Right ventricle myocardium inferior (tissue), 1 donor: ENCODE results near the gene RFX4. TPM values are rescaled to one million over a fixed set of nuclear protein-coding genes. Genes with fewer than 3 reads are reported as not detected.
"Not testable (repeated sequence)": the region's sequence is repeated elsewhere in the genome, so short reads cannot be mapped to it uniquely, and the experiment has no call there.

Source experiments
- ATAC-seq: fragments of 200-7000 bp; cut with Tn5 transposase; one replicate; pipeline ENCODE4 v1.9.1; 2020; ENCODE audit warnings: mild to moderate bottlenecking, moderate library complexity
- DNase-seq: peaks from one replicate; pipeline ENCODE4 v3.0.0; 2021; ENCODE audit errors: missing footprints
- intact Hi-C: fragments of 100-400 bp; cut with DNase I; formaldehyde crosslinking; loops from one replicate; pipeline ENCODE4 v1.11.0; 2022
- total RNA-seq: library from RNA; stranded (reverse); fragmentation: NEBNext Ultra II Directional; extraction: Animal tissue kit (Norgen Biotek cat#: 25700); gene quantifications from one replicate; pipeline ENCODE4 v1.2.1, GENCODE V29; 2021
- donor health status: DM: no; HTN: yes; CAD: no; lungs with severe emphysema.

RFX4 gene
- total RNA-seq, 1 donor from 2014 or later, result not detected

DNA sequence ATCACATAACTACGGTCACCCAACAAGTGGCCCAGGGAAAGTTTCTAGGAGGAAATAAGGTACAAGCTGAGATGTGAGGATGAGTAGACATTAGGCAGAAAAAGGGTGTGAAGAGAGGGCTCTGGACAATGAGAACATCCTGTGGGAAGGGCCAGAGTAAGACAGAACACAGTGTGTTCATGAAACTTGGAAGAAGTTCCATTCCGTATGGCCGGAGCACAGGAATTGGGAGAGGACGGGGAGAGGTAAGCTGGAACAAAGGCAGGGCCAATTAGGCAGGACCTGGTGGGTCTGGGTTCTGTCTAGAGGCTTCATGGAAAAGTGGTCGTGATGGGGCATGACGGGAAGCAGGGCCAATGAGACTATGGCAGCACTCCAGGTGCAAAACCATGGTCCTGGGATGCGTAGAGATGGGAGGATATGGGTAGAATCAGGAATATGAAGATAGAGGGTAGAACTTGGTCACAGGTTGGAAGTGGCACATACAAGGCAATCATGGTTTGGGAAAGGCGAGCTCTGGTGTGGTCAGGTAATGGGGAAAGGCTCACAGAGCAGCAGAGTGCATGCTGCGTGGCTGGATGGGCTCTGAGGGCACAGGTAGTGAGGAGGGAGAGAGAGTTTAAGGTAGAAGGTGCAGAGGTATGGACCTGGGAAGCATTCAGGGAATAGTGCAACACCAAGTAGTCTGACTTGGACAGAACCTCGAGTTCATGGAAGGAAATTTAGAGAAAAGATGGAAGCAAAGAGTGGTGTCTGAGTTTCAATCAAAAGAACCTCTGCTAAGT is 93.0 kb downstream of the RFX4 start:
- intact Hi-C loops, result loop anchor here (10.0 kb wide), 1 partner anchor 239 kb away; no protein-coding TSS in a partner anchor
- no peak for DNase-seq
- no peak for ATAC-seq

DNA sequence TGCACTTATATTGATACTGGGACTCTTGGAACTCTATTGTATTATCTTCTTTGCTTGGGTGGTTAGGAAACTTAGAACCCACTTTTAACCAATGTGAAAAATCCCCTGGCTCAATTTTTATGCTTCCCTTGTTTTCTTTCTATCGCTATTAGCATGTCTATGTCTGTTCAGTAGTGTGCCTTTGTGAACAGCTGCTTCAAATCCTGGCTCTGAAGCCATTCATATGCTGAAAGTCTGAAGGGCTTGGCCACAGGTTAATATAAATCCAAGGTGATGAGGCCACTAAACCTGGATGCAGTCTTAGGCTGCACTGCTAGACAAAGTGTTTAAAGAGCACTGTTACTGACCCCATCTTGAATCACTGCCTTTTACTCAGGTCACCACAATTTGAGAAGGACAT is 96.8 kb downstream of the RFX4 start:
- intact Hi-C loops, result loop anchor here (10.0 kb wide), 1 partner anchor 235 kb away; no protein-coding TSS in a partner anchor
- DNase-seq (no peak), ATAC-seq (no peak)

DNA sequence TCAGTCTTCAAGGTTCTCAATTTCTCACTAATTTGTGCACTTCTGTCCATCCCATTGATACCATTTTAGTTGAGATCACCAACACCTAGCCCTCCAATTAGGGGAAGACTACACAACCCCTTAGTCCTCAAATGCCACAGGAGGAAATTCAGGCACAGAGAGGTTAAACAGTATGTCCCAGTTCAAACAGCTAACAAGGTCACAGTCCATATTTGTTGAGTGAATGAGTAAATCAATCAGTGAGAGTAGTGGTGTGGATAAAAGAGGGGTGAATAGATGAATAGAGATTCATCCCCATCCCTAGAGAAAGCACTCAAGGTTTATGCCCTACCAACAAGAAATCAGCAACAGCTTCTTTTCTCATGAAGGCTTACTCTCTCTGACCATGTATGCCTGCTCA is 97.5 kb downstream of the RFX4 start:
- intact Hi-C loops, result loop anchor here (10.0 kb wide), 1 partner anchor 165 kb away; no protein-coding TSS in a partner anchor
- no peak for ATAC-seq
- no peak for DNase-seq

DNA sequence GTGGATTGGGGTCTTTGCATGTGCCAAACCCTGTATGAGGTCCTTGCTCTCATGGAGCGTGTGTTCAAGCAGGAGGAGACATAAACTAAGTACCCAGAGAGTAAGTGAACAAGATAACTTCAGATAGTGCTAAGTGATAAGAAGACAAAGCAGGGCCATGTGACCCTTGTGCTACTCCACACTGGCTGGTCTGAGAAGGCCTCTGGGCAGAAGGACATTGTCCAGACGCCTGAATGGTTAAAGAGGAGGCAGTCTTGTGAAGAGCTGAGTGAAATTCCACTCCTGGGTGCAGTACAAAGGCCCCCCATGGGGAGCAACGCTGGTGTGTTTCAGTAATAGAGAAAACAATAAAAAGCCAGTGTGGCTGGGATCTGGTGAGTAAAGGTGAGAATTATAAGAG is 98.4 kb downstream of the RFX4 start:
- DNase-seq (no peak), ATAC-seq (no peak)
- intact Hi-C loops, result loop anchor here (10.0 kb wide), 1 partner anchor 164 kb away; no protein-coding TSS in a partner anchor

DNA sequence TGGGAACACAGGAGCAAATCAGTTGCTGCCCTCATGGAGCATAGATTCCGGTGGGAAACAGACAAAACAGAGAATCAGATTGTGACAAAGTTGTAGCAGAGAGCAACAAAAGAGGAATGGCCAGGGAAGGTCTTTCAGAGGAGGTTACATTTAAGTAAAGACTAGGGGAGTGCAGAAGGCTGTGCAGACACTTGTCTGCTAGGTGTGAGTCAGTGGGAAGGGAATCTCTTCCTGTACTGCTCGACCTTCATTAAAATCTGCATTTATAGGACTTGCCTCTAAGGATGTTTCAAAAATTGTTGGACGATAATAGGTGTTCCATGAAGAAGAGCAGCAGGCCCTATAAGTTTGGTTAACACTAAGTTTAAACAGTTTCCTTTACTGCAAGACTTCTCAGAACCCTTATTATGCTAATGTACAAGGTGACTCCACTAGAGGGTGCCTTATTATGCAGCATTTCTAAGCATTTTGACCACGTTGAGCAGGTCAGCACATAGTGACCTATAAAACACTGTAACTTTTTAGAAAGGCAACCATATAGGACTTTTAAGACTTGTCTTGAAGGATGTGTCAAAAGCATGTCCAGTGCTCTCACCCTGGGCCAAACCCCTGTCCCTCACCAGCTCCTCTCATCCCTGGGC is 99.9 kb downstream of the RFX4 start:
- ATAC-seq (peak; percentile 37), DNase-seq (no peak)
- intact Hi-C loops, result loop anchor here (10.0 kb wide), 1 partner anchor 162 kb away; no protein-coding TSS in a partner anchor

DNA sequence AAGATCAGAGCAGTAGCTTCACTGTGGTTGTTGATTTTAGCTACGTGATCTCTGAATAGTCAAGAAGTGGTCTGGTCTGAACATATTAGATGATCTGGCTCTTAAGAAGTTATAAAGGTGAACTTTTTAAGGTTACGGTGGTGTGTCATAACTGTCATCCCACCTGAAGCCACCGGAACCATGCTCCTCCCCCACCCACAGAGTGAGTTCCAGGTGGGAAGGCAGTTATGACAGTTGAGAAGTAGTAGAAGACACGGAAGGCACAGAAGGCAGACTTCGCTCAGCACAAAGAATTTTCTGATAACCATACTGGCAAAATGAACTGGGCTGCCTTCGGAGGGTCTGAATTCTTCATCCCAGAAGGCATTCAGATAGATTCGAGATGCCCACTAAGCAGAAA is 101.7 kb downstream of the RFX4 start:
- intact Hi-C loops, result loop anchor here (10.0 kb wide), 1 partner anchor 160 kb away; no protein-coding TSS in a partner anchor
- DNase-seq, result no peak

DNA sequence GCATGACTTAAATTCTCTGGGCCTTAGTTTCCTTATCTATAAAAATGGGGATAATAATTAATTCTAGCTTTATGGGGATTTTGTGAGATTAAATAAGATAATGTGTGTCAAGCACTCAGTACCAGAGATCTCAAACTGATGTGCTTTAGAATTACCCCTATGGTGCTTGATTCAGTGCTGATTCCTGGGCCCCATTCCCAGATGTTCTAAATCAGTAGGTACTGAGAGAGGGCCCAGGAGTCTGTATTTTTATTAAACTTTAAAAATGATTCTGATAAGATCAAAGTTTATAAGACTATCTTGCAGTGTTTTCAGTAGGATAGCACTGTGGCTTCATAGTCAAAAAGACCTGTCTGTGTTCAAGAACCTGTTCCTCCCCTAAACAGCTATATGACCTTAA is 102.6 kb downstream of the RFX4 start:
- no peak for ATAC-seq
- intact Hi-C loops, result loop anchor here (10.0 kb wide), 1 partner anchor 159 kb away; no protein-coding TSS in a partner anchor
- DNase-seq, result no peak

More for the DNA sequence above, 101.7 kb downstream of the RFX4 start:
- no peak for ATAC-seq

DNA sequence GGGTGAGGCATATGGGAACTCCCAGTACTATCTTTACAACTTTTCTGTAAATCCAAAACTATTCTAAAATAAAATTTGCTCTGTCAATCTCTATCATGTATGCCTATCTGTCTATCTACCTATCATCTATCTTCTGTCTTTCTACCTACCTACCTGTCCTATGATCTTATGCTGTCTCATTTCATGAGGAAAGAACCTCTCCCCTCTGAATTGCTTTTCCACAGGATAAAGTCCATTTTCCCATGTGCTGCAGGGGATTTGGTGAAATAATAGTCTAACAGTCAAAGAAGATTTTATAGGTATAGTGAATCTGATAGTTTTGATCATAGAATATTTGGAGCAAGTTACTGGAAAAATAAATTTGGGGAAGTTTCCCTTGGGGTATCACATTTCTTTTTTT is 104.9 kb downstream of the RFX4 start:
- no peak for DNase-seq
- no peak for ATAC-seq
- intact Hi-C loops, result loop anchor here (10.0 kb wide), 1 partner anchor 157 kb away; no protein-coding TSS in a partner anchor

DNA sequence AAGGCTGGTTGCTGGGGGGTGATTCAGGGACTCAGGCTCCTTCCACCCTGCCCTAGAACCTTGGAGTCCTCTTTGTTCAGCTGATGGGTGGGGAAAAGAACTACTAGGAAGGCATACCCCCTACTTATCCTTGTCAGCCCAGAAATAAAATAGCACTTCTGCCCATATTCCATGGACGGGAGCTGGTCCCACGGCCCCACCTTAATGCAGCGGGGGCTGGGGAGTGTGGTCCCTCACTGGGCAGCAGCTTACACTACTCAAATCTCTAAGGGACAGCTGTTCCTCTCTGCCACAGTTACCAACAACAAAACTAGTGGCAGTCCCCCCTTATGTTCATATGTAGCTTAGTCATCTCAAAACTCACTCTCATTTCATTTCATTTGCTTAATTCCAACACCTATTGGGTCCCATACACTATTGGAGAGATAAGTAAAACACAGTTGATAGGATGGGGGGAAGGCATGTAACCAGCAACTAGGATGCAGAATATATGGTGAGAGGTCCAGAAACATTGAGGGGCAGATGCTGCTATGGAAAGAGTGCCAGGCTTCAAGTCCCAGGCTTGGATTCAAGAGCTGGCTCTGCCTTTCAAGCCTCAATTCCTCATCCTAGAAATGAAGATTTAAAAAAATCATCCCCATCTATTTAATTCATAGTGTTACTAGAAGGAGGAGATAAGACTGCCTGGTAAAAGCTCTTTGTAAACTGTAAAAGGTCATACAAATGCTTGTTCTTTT is 107.9 kb downstream of the RFX4 start:
- ATAC-seq (no peak), DNase-seq (no peak)
- intact Hi-C loops, result no loop called here

DNA sequence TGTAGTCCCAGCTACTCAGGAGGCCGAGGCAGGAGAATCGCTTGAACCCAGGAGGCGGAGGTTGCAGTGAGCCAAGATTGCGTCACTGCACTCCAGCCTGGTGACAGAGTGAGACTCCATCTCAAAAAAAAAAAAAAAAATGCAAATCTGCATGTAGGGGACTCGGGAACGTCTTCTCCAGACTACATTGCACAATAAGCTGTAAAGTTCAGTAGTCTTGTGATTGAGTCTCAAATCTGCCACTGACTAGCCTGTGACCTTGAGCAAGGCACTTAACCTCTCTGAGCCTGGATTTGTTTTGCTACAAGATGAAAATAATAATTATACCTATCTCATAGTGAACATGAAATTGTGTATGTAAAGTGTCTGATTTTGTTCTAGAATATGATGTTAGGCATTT is 109.2 kb downstream of the RFX4 start:
- intact Hi-C loops, ATAC-seq, DNase-seq: not testable (repeated sequence)

DNA sequence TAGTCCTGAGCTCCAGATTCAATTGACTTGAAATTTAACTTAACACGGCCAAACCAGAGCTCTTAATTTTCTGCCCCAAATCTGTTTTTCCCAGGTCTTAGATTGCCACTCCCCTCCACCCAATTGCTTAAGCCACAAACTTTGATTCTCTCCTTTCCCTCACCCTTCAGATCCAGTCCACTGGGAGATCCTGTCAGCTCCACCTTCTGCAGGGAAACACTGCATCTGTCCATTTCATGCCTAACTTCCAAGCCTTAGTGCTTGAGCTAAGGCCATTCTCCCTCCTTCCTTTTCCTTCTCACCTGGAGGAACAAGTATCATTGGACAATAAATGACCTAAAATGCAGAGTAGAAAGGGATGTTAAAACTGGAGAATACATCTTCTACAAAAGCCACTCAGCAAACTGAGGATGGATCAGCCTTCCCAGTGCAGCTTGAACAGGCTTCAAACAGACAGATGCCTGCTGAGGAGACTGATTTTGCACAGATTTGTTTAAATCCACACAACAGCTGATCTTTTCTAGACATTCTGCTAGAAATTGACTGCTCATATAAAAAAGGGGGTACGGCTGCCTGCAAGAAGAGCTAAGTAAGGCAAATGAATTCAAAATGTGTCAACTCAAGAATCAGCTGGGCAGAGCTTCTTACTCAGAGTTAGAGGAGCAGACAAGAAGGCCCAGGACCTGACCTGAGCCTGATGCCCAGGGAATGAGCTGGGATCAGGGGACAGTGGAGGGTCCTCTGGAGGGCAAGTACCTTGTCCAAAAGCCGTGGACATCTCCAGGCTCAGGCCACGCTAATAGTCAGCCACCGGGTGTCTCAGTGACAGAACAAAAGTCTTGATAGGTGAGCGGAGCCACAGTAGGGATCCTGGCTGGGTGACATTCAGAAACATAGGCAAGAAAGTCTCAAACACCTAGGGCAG is 110.4 kb downstream of the RFX4 start:
- no peak for ATAC-seq
- no peak for DNase-seq
- intact Hi-C loops, result no loop called here

DNA sequence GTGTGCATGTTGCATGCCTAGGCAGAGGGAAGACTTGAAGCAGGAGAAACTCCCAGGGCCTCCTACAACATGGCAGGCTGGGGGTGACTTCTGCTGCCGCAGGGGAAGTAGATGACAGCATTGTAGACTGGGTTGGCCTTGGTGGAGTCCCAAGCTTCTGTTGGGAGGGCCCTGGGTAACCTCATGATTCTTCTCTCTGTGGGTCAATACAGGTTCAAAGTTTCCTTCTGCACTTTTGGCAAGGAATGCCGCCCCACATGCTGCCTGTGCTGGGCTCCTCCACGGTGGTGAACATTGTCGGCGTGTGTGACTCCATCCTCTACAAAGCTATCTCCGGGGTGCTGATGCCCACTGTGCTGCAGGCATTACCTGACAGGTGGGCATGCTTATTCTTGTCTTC is 113.3 kb downstream of the RFX4 start:
- ATAC-seq (no peak), DNase-seq (no peak)
- intact Hi-C loops, result no loop called here

DNA sequence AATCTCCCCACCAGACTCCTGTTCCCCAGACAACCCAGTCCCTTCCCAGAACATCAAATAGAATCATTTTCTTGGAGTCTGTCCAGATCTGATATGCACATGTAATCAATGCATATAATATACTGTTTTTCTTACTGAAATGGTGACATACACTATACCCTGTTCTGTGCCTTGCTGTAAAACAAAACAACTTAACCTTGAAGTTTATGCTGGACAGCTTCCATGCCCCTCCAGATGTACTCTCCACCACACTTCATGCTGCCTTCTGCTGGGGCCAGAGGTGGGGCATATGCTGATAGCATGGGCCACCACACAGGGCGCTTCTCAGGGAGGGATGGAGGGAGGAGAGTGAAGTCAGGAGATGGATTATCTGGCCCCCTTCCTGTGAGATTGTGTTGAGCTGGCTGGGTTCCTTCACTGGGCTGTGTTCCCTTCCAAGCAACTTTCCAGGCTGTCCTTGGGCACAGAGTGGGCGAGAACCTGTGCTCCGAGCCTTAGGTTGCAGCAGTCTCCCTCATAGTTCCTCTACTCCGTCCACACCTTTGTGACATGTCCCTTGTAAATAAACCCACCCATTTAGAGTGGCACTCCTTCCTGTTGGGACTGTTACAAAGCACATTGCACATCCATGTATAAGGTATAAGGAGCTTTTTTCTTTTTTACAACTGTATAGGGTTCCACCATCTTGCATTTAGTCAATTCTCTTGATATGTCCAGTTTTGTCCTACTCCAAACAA is 114.0 kb downstream of the RFX4 start:
- intact Hi-C loops, result no loop called here
- DNase-seq, result no peak

DNA sequence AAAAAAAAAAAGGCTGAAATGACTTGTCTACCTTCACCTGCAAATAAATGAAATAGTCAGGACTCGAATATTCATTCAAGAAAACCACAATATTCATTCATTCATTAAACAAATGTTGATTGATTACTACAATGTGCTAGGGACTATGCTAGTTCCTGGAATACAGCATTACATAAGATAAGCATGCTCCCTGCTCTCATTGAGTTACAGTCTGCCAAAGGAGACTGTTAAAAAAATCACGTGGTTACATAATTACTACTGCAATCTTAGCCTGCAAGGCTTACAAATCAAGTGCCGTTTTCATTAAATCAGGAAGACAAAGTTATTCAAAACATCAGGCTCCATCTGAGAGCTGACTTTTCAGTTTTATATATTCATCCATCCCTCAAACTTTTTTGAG is 121.3 kb downstream of the RFX4 start:
- intact Hi-C loops, result no loop called here
- no peak for DNase-seq
- no peak for ATAC-seq

More for the DNA sequence above, 114.0 kb downstream of the RFX4 start:
- no peak for ATAC-seq

DNA sequence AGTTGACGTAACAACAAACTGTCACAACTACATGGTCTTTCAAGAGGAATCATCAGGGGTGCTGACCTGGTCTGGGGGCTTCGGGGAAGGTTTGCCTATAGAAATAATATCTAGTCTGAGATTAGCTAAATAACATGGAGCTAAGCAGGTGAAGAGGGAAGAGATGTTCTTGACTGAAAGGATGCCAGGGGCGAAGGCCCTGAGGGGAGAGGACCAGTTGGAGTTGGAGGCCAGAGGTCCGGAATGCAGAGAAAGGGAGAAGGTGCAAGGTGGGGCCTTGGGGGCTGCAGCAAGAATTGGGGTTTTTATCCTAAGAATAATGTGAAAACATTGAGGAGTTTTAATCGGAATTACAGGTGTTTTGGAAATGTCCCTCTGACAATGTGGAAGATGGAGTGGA is 123.2 kb downstream of the RFX4 start:
- DNase-seq (no peak), ATAC-seq (no peak)
- intact Hi-C loops, result no loop called here

DNA sequence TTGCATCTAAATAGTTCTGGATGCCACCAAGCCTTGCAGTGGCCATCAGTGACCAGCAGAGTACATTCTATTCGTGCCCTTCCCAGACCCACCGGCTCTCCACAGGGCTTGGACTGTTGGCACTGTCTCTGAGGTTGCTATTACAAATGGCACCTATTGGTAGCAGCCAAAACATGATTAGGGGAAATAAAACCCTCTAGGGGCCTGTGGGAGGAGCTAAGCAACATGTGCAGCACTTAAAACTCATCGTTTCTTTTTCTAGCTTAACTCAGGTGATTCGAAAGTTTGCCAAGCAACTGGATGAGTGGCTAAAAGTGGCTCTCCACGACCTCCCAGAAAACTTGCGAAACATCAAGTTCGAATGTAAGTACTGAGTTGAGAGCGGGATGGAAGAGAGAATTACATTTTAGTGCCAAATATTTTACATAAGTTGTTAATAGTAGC is 126.3 kb downstream of the RFX4 start:
- DNase-seq (no peak), ATAC-seq (no peak)
- intact Hi-C loops, result no loop called here

DNA sequence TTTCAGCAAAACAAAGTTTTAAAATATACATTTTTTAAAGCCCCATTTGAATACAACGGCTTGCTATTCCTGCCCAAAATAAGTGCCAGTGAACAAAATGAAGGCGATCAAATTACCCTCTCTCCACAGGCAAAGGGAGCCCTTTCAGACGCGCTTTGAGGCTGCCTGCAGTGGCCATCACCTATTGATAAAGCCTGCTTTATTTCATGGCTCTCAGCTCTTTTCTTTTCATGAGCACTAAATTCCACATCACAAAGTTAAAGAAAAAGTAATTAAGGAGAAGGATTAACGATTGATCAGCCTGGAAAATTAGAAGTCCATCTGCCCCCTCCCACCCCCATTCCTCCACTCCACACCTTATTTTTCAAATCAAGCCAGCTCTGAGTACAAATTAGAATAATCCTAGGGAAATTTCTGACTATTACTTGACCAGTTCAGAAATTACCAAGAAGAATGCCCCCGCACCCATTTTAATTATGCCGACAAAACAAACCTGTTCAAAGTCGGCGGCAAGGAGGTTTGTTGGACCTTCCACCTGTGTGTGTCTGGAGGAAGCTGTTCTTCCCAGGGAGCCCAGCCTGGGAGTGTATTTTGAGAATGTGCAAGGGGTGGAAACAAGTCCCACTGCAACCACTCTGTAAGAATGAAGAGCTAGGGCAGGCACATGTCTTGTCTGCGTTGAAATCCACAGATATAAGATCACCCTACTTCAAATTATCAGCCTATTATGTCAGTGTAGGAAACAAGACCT is 127.5 kb downstream of the RFX4 start:
- ATAC-seq (no peak), DNase-seq (no peak)
- intact Hi-C loops, result no loop called here
